Right lobe of liver (tissue), 6 donors: ENCODE results near the gene LNX1. TPM values are rescaled to one million over a fixed set of nuclear protein-coding genes. Genes with fewer than 3 reads are reported as not detected.

ENCODE experiments used
- ATAC-seq, 4 donors: fragments of 200-7000 bp; cut with Tn5 transposase; one replicate each; pipeline ENCODE4 v1.9.1; 2020; ENCODE audit warnings: mild to moderate bottlenecking in 4 of 4, moderate library complexity in 4 of 4
- DNase-seq, 3 donors: peaks; one replicate each; pipeline ENCODE4 v3.0.0-alpha.2; 2020
- H3K27ac ChIP-seq, 3 donors: fragments of 200-600 bp; one replicate each; pipeline ENCODE4 v1.8.0; 2022
- H3K27me3 ChIP-seq, 2 donors: fragments of 200-600 bp; one replicate each; pipeline ENCODE4 v1.8.0; 2022
- H3K36me3 ChIP-seq, 4 donors: fragments of 200-600 bp; sonication (generic) in 1 of 4; one replicate each; pipeline versions ENCODE4 v1.5.1 to v1.8.0; 2017 to 2022; ENCODE audit warnings: control low read depth in 1 of 4
- H3K4me1 ChIP-seq, 4 donors: fragments of 200-600 bp; sonication (generic) in 1 of 4; one replicate each; pipeline versions ENCODE4 v1.5.1 to v1.8.0; 2017 to 2022; ENCODE audit warnings: control low read depth in 1 of 4
- H3K4me3 ChIP-seq, 3 donors: fragments of 200-600 bp; one replicate each; pipeline ENCODE4 v1.8.0; 2022
- H3K9me3 ChIP-seq, 4 donors: fragments of 200-600 bp; sonication (generic) in 1 of 4; one replicate each; pipeline versions ENCODE4 v1.5.1 to v1.8.0; 2017 to 2022; ENCODE audit warnings: control low read depth in 1 of 4
- POLR2A ChIP-seq: fragments of 450-650 bp; IDR thresholded peaks from one replicate; pipeline ENCODE4 v1.6.1; 2017; ENCODE audit warnings: antibody characterized with exemption, mild to moderate bottlenecking
- whole genome bisulfite sequencing: methylation state at CpG from one replicate; pipeline ENCODE4 v1.1.6; 2018; ENCODE audit warnings: low coverage, low lambda C conversion rate; ENCODE audit not compliant: insufficient coverage; ENCODE audit errors: missing lambda C conversion rate; 5-methylcytosine and 5-hydroxymethylcytosine counted together
- intact Hi-C, 2 donors: fragments of 100-400 bp; cut with DNase I; formaldehyde crosslinking; loops; one replicate each; pipeline versions ENCODE4 v1.11.2 to v1.14.1; 2022
- total RNA-seq, 6 experiments: library from RNA; depleted of rRNA in 2 of 6; stranded (reverse); fragments of >200 nt in 2 of 6; fragmentation: NEBNext Ultra II Directional in 3 of 6; extraction: Animal tissue kit (Norgen Biotek cat#: 25700) in 3 of 6; gene quantifications; one replicate each; pipeline versions ENCODE4 v1.1.0 to v1.2.4, GENCODE V29; 2016 to 2023
- TF ChIP-seq, protein P1 (sequence below), 4 donors: fragments of 200-600 bp in 3 of 4; fragments of 450-650 bp in 1 of 4; IDR thresholded peaks; one replicate each; pipeline versions ENCODE4 v1.5.1 to v1.8.0; 2016 to 2022; ENCODE audit warnings: antibody characterized with exemption in 4 of 4, mild to moderate bottlenecking in 2 of 4
- donor health status: DM: no; HTN: yes; CAD: no.
- donor health status: DM: no; HTN: no; CAD: no.
- donor health status: DM: no; HTN: no; CAD: no.
- donor health status: DM: no; HTN: yes; CAD: no.
- donor health status: DM: no; HTN: yes; CAD: no.

Gene LNX1
- total RNA-seq, 6 experiments from 2014 or later = 1.3 to 6.0 (median 3.9) TPM

GRCh38 chr4:53576676-53577372, 14.5 kb downstream of the LNX1 start:
- no peak for TF ChIP-seq POLR2A
- TF ChIP-seq, protein P1, sequence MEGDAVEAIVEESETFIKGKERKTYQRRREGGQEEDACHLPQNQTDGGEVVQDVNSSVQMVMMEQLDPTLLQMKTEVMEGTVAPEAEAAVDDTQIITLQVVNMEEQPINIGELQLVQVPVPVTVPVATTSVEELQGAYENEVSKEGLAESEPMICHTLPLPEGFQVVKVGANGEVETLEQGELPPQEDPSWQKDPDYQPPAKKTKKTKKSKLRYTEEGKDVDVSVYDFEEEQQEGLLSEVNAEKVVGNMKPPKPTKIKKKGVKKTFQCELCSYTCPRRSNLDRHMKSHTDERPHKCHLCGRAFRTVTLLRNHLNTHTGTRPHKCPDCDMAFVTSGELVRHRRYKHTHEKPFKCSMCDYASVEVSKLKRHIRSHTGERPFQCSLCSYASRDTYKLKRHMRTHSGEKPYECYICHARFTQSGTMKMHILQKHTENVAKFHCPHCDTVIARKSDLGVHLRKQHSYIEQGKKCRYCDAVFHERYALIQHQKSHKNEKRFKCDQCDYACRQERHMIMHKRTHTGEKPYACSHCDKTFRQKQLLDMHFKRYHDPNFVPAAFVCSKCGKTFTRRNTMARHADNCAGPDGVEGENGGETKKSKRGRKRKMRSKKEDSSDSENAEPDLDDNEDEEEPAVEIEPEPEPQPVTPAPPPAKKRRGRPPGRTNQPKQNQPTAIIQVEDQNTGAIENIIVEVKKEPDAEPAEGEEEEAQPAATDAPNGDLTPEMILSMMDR (IDR thresholded peaks at IDR 0.05) = no peak
- Histone ChIP-seq H3K4me3 (no peak overlapping the region), H3K27ac (peak overlapping the region in 2 of 3 donors; percentile 0 to 2), H3K9me3 (no peaks in the 10 kb centered on the region), H3K4me1 (peaks cover 0 to 14% (median 0%) of the 10 kb centered on the region in 4 donors), H3K27me3 (no peaks in the 10 kb centered on the region), H3K36me3 (no peaks in the 10 kb centered on the region)
- intact Hi-C loops = no loop called here
- no peak for DNase-seq
- peak; percentile 65 to 87 (median 70) for ATAC-seq
- WGBS = 8% methylated on average over 2 of the region's 2 CpGs

GRCh38 chr4:53576071-53576617, 15.1 kb downstream of the LNX1 start:
- H3K4me1 ChIP-seq = peaks cover 0 to 14% (median 0%) of the 10 kb centered on the region in 4 donors
- ATAC-seq = peak; percentile 66 to 88 (median 76)
- 100% methylated on average over 1 of the region's 9 CpGs for WGBS
- no peaks in the 10 kb centered on the region for H3K27me3 ChIP-seq
- H3K36me3 ChIP-seq = no peaks in the 10 kb centered on the region
- intact Hi-C loops = no loop called here
- no peak for TF ChIP-seq POLR2A
- TF ChIP-seq, protein P1 (IDR thresholded peaks at IDR 0.05) = no peak
- DNase-seq = peak in 1 of 3 donors; percentile 63
- no peaks in the 10 kb centered on the region for H3K9me3 ChIP-seq
- no peak overlapping the region for H3K4me3 ChIP-seq
- peak overlapping the region in 2 of 3 donors; percentile 0 to 2 for H3K27ac ChIP-seq

GRCh38 chr4:53575552-53575951, 15.7 kb downstream of the LNX1 start:
- H3K4me3 ChIP-seq = no peak overlapping the region
- no peaks in the 10 kb centered on the region for H3K27me3 ChIP-seq
- DNase-seq = no peak
- TF ChIP-seq, protein P1 (IDR thresholded peaks at IDR 0.05) = no peak
- no peak for TF ChIP-seq POLR2A
- H3K9me3 ChIP-seq = no peaks in the 10 kb centered on the region
- no peak overlapping the region for H3K27ac ChIP-seq
- no peaks in the 10 kb centered on the region for H3K36me3 ChIP-seq
- intact Hi-C loops = no loop called here
- H3K4me1 ChIP-seq = peaks cover 0 to 14% (median 0%) of the 10 kb centered on the region in 4 donors
- 83% methylated on average over 1 of the region's 4 CpGs for WGBS
- no peak for ATAC-seq

DNA sequence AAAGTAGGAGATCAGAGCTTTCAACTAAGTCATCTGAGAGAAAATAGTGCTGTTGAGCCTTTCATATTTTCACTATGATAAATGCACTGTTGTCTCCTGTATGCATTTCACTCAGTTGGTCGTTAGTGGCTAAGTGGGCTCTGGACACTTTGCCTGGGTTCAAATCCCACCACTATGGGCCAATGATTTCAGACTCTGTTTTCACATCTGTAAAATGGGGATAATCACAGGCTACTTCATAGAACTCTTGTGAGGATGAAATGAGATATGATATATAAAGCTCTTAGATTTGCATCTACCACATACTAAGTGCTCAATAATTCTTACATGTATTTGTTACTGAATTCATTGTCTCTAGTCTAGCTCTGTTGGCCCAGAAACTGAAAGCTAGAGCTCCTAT, 16.8 kb downstream of the LNX1 start:
- WGBS = 100% methylated on average over 1 of the region's 1 CpG
- intact Hi-C loops = no loop called here
- DNase-seq = no peak
- no peak for ATAC-seq
- H3K27ac ChIP-seq = no peak overlapping the region
- peaks cover 0 to 14% (median 0%) of the 10 kb centered on the region in 4 donors for H3K4me1 ChIP-seq
- TF ChIP-seq, protein P1 (IDR thresholded peaks at IDR 0.05) = no peak
- TF ChIP-seq POLR2A = no peak
- no peaks in the 10 kb centered on the region for H3K9me3 ChIP-seq
- H3K36me3 ChIP-seq = no peaks in the 10 kb centered on the region
- no peaks in the 10 kb centered on the region for H3K27me3 ChIP-seq
- H3K4me3 ChIP-seq = no peak overlapping the region
